ENCODE measurements around the gene SEC16B. TPM values are rescaled to one million over a fixed set of nuclear protein-coding genes. Genes with fewer than 3 reads are reported as not detected.
A peak's percentile ranks its signal among the peaks of the same experiment; 100 is the strongest.
"Not testable (repeated sequence)": the region's sequence is repeated elsewhere in the genome, so short reads cannot be mapped to it uniquely, and the experiment has no call there.

Gene SEC16B
- total and polyA plus RNA-seq, 11 donors: 1.1 to 3.8 (median 2.3) TPM

GRCh38 chr1:177995369-177995768, 25.5 kb upstream of the SEC16B start:
- 76 to 86% (median 84%) methylated on average over 5 of the region's 5 CpGs for WGBS, 4 donors
- TF ChIP-seq CTCF (IDR thresholded peaks at IDR 0.05) (no peak), POLR2A (IDR thresholded peaks at IDR 0.05) (no peak)
- peaks cover 0 to 33% (median 13%) of the 10 kb centered on the region in 12 donors for H3K4me1 ChIP-seq
- no peaks in the 10 kb centered on the region for H3K36me3 ChIP-seq
- intact Hi-C loops (cut with DNase I): no loop called here
- ATAC-seq (no peak), DNase-seq (no peak)
- no peaks in the 10 kb centered on the region for H3K27me3 ChIP-seq
- H3K9me3 ChIP-seq: peaks cover 0 to 15% (median 0%) of the 10 kb centered on the region in 12 donors
- H3K27ac ChIP-seq: no peak overlapping the region
- no peak overlapping the region for H3K4me3 ChIP-seq

GRCh38 chr1:177986281-177986680, 16.4 kb upstream of the SEC16B start:
- Histone ChIP-seq H3K9me3 (peaks cover 0 to 22% (median 0%) of the 10 kb centered on the region in 12 donors), H3K4me1 (peaks cover 0 to 24% (median 5%) of the 10 kb centered on the region in 12 donors)
- 75 to 84% (median 77%) methylated on average over 4 to 5 of the region's 5 CpGs for WGBS, 4 donors
- H3K4me3 ChIP-seq; H3K36me3 ChIP-seq; intact Hi-C loops (cut with DNase I); H3K27me3 ChIP-seq; DNase-seq; ATAC-seq; H3K27ac ChIP-seq: not testable (repeated sequence)

GRCh38 chr1:177984761-177985160, 14.9 kb upstream of the SEC16B start:
- H3K36me3 ChIP-seq: no peaks in the 10 kb centered on the region
- no peak for TF ChIP-seq CTCF (IDR thresholded peaks at IDR 0.05)
- no peak for TF ChIP-seq POLR2A (IDR thresholded peaks at IDR 0.05)
- peaks cover 0 to 9% (median 0%) of the 10 kb centered on the region in 12 donors for H3K9me3 ChIP-seq
- no peak for DNase-seq
- 75 to 100% (median 91%) methylated on average over 1 of the region's 1 CpG for WGBS, 4 donors
- no peaks in the 10 kb centered on the region for H3K27me3 ChIP-seq
- intact Hi-C loops (cut with DNase I): loop anchor here in 1 of 10 donors (5.0 kb wide), 1 partner anchor 43 kb away; no protein-coding TSS in a partner anchor
- peaks cover 0 to 27% (median 5%) of the 10 kb centered on the region in 12 donors for H3K4me1 ChIP-seq
- no peak overlapping the region for H3K27ac ChIP-seq
- no peak overlapping the region for H3K4me3 ChIP-seq
- ATAC-seq: no peak

GRCh38 chr1:177984136-177984525, 14.3 kb upstream of the SEC16B start:
- ATAC-seq (peak; percentile 66 to 96 (median 92)), DNase-seq (peak in 4 of 5 donors; percentile 42 to 65 (median 51))
- no peaks in the 10 kb centered on the region for H3K36me3 ChIP-seq
- intact Hi-C loops (cut with DNase I): loop anchor here in 1 of 10 donors (5.0 kb wide), 1 partner anchor 43 kb away; no protein-coding TSS in a partner anchor
- H3K9me3 ChIP-seq: peaks cover 0 to 3% (median 0%) of the 10 kb centered on the region in 12 donors
- H3K27me3 ChIP-seq: no peaks in the 10 kb centered on the region
- peak overlapping the region in 4 of 12 donors; percentile 6 to 40 (median 22) for H3K27ac ChIP-seq
- H3K4me3 ChIP-seq: peak overlapping the region in 8 of 12 donors; percentile 6 to 50 (median 24)
- 44 to 66% (median 63%) methylated on average over 3 of the region's 3 CpGs for WGBS, 4 donors
- peaks cover 0 to 33% (median 5%) of the 10 kb centered on the region in 12 donors for H3K4me1 ChIP-seq
- no peak for TF ChIP-seq CTCF (IDR thresholded peaks at IDR 0.05)
- TF ChIP-seq POLR2A (IDR thresholded peaks at IDR 0.05): no peak
